ENCODE measurements around the gene EDARADD. TPM values are rescaled to one million over a fixed set of nuclear protein-coding genes. Genes with fewer than 3 reads are reported as not detected.

EDARADD gene
- total and polyA plus RNA-seq, 2 of the 13 experiments (the other 11 are each of a cell fraction or from before 2014, with no cell fraction given), result 0.03 TPM; not detected in 1

GRCh38 chr1:236491469-236492136 lies 97.5 kb downstream of the EDARADD start (continued):
- TF ChIP-seq ZNF234 (CRISPR knock-in tag; conservative IDR thresholded peaks at IDR 0.05) (no peak), TGIF2 (CRISPR knock-in tag; IDR thresholded peaks at IDR 0.05) (no peak), MED1 (CRISPR knock-in tag; IDR thresholded peaks at IDR 0.05) (peak; percentile 85), ZBTB38 (CRISPR knock-in tag; IDR thresholded peaks at IDR 0.05) (0 out of 2 replicates have a peak, but pooled peaks have one; percentile 15), TOPORS (CRISPR knock-in tag; IDR thresholded peaks at IDR 0.05) (0 out of 2 replicates have a peak, but pooled peaks have one; percentile 35), THAP9 (CRISPR knock-in tag; IDR thresholded peaks at IDR 0.05; ENCODE audit: borderline replicate concordance) (no peak), ELF3 (CRISPR knock-in tag; IDR thresholded peaks at IDR 0.05) (0 out of 2 replicates have a peak, but pooled peaks have one; percentile 9), ZNF557 (CRISPR knock-in tag; IDR thresholded peaks at IDR 0.05) (no peak), NCOA2 (CRISPR knock-in tag; IDR thresholded peaks at IDR 0.05) (peak; percentile 46; the same call in 1 of the 2 replicates), SOX13 (IDR thresholded peaks at IDR 0.05) (no peak), SOX13 (CRISPR knock-in tag; conservative IDR thresholded peaks at IDR 0.05 in 1 of 2, IDR thresholded peaks at IDR 0.05 in 1 of 2) (peak in 1 of 2 experiments; percentile 34; a peak in 2 of 4 replicates), ZNF768 (CRISPR knock-in tag; IDR thresholded peaks at IDR 0.05) (peak; percentile 73; the same call in 1 of the 2 replicates), ZSCAN22 (CRISPR knock-in tag; IDR thresholded peaks at IDR 0.05) (no peak), SRY (CRISPR knock-in tag; IDR thresholded peaks at IDR 0.05) (0 out of 2 replicates have a peak, but pooled peaks have one; percentile 23), MYC (CRISPR knock-in tag; IDR thresholded peaks at IDR 0.05; ENCODE audit: borderline replicate concordance) (peak; percentile 32; the same call in 1 of the 2 replicates), PRMT3 (CRISPR knock-in tag; IDR thresholded peaks at IDR 0.05; ENCODE audit: borderline replicate concordance, low read depth) (no peak), TAF1 (CRISPR knock-in tag; IDR thresholded peaks at IDR 0.05) (0 out of 2 replicates have a peak, but pooled peaks have one; percentile 16), FOXA1 (IDR thresholded peaks at IDR 0.05) (no peak), FOXA1 (CRISPR knock-in tag; IDR thresholded peaks at IDR 0.05) (peak; percentile 21), LCORL (IDR thresholded peaks at IDR 0.05) (no peak), LCORL (CRISPR knock-in tag; IDR thresholded peaks at IDR 0.05) (no peak), ZNF891 (CRISPR knock-in tag; IDR thresholded peaks at IDR 0.05) (0 out of 2 replicates have a peak, but pooled peaks have one; percentile 72), RXRB (CRISPR knock-in tag; IDR thresholded peaks at IDR 0.05; ENCODE audit: borderline replicate concordance) (peak; percentile 51; the same call in 1 of the 2 replicates), DMAP1 (CRISPR knock-in tag; IDR thresholded peaks at IDR 0.05) (peak; percentile 18; the same call in 1 of the 2 replicates)
- TF ChIP-seq, protein P1, sequence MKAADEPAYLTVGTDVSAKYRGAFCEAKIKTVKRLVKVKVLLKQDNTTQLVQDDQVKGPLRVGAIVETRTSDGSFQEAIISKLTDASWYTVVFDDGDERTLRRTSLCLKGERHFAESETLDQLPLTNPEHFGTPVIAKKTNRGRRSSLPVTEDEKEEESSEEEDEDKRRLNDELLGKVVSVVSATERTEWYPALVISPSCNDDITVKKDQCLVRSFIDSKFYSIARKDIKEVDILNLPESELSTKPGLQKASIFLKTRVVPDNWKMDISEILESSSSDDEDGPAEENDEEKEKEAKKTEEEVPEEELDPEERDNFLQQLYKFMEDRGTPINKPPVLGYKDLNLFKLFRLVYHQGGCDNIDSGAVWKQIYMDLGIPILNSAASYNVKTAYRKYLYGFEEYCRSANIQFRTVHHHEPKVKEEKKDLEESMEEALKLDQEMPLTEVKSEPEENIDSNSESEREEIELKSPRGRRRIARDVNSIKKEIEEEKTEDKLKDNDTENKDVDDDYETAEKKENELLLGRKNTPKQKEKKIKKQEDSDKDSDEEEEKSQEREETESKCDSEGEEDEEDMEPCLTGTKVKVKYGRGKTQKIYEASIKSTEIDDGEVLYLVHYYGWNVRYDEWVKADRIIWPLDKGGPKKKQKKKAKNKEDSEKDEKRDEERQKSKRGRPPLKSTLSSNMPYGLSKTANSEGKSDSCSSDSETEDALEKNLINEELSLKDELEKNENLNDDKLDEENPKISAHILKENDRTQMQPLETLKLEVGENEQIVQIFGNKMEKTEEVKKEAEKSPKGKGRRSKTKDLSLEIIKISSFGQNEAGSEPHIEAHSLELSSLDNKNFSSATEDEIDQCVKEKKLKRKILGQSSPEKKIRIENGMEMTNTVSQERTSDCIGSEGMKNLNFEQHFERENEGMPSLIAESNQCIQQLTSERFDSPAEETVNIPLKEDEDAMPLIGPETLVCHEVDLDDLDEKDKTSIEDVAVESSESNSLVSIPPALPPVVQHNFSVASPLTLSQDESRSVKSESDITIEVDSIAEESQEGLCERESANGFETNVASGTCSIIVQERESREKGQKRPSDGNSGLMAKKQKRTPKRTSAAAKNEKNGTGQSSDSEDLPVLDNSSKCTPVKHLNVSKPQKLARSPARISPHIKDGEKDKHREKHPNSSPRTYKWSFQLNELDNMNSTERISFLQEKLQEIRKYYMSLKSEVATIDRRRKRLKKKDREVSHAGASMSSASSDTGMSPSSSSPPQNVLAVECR (CRISPR knock-in tag; IDR thresholded peaks at IDR 0.05; ENCODE audit: borderline replicate concordance), result no peak; the same call in 1 of the 2 replicates

Measured in HepG2 (cell line).